GM12864 (cell line): ENCODE results near the gene SUPT5H.

Source experiments
- DNase-seq: peaks from one replicate; pipeline ENCODE4 v3.0.0-alpha.2; 2011; ENCODE audit warnings: low read depth
- H3K4me3 ChIP-seq: 2 replicates; pipeline ENCODE4 v1.5.1; 2011; ENCODE audit warnings: mild to moderate bottlenecking, low read depth, low read length, control low read depth
- TF ChIP-seq, protein P1 (sequence below): IDR thresholded peaks from 2 replicates; pipeline ENCODE4 v1.5.1; 2011; ENCODE audit warnings: low read depth, mild to moderate bottlenecking, moderate library complexity, low read length, control low read depth, inconsistent platforms; ENCODE audit errors: missing control alignments

SUPT5H gene

DNA sequence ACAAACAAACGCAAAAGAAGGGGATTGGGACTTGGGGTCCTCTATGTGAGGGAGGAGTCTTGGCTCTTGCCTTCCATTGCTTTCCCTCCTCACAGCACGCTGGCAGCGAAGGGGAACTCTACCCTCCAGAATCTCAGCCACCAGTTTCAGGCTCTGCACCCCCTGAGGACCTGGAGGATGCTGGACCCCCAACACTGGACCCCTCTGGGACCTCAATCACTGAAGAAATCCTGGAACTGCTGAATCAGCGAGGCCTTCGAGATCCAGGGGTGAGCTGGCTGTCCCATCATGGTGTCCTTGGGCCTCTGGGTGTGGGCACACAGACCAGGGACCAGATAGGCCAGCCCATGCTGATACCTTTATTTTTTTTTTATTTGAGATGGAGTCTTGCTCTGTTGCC is 23.4 kb upstream of the SUPT5H start:
- no peak for DNase-seq
- H3K4me3 ChIP-seq, result no peak overlapping the region
- TF ChIP-seq, protein P1, sequence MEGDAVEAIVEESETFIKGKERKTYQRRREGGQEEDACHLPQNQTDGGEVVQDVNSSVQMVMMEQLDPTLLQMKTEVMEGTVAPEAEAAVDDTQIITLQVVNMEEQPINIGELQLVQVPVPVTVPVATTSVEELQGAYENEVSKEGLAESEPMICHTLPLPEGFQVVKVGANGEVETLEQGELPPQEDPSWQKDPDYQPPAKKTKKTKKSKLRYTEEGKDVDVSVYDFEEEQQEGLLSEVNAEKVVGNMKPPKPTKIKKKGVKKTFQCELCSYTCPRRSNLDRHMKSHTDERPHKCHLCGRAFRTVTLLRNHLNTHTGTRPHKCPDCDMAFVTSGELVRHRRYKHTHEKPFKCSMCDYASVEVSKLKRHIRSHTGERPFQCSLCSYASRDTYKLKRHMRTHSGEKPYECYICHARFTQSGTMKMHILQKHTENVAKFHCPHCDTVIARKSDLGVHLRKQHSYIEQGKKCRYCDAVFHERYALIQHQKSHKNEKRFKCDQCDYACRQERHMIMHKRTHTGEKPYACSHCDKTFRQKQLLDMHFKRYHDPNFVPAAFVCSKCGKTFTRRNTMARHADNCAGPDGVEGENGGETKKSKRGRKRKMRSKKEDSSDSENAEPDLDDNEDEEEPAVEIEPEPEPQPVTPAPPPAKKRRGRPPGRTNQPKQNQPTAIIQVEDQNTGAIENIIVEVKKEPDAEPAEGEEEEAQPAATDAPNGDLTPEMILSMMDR, result no peak

DNA sequence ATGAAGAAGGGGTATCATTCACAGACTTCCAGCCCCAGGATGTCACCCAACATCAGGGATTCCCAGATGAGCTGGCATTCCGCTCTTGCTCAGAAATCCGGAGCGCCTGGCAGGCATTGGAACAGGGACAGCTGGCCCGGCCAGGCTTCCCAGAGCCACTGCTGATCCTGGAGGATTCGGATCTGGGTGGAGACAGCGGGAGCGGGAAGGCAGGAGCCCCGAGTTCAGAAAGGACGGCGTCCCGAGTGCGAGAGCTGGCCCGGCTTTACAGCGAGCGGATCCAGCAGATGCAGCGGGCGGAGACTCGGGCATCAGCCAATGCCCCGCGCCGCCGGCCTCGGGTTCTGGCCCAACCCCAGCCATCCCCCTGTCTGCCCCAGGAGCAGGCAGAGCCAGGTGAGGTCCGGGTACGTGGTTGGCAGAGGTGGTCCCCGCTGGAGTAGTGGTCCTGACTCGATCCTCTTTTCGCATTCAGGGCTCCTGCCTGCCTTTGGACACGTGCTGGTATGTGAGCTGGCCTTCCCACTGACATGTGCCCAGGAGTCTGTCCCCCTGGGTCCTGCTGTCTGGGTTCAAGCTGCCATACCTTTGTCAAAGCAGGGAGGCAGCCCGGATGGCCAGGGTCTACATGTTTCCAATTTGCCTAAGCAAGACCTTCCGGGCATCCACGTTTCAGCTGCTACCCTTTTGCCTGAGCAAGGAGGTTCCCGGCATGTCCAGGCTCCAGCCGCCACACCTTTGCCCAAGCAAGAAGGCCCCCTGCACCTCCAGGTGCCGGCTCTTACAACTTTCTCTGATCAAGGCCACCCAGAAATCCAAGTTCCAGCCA is 21.9 kb upstream of the SUPT5H start:
- no peak overlapping the region for H3K4me3 ChIP-seq
- TF ChIP-seq, protein P1, result no peak
- DNase-seq, result no peak

DNA sequence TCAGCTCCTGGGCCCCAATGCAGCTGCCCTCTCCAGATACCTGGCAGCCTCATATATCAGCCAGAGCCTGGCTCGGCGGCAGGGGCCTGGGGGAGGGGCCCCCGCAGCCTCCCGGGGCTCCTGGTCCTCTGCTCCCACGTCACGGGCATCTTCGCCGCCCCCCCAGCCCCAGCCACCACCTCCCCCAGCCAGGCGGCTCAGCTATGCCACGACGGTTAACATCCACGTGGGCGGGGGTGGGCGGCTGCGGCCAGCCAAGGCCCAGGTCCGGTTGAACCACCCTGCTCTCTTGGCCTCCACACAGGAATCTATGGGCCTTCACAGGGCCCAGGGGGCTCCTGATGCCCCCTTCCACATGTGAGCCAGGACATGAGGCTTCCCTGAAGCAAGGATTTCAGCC is 20.4 kb upstream of the SUPT5H start:
- TF ChIP-seq, protein P1, result no peak
- no peak for DNase-seq

DNA sequence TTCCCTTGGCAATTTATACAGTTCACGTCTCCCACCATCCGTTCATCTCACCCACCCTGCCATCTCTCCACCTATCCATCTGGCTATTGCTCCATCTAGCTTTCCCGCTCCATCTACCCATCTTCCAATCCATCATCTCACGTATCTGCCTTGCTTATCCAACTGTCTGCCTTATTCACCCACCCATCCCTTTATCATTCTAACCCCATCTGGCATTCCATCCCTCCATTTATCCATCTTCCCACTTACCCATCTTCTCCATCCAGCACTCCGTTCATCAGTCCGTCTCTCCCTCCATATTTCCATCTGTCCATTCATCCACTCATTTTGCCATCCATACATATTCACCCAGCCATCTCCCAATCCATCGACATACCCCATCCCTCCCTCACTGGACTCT is 19.6 kb upstream of the SUPT5H start:
- H3K4me3 ChIP-seq, result no peak overlapping the region
- TF ChIP-seq, protein P1, result no peak
- DNase-seq, result no peak

More for the DNA sequence above, 20.4 kb upstream of the SUPT5H start:
- H3K4me3 ChIP-seq, result no peak overlapping the region

DNA sequence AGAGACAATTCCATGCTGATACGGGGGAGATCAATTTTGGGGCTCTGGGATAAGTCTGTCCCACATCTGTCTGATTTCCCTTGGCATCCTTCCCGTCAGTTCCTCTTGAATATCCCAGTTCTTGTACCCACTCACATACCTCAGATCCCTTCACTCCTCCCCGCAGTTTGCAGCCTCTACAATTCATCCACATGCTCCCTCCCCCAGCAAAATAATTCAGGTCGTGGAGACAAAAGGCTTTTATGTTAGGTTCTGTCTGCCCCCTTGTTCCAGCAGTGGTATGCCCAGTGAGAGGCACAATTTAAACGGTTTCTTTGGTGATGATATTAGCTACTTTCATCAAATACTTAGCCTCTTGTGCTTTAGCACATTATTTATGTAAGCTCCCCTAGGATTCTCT is 19.2 kb upstream of the SUPT5H start:
- no peak for DNase-seq
- H3K4me3 ChIP-seq, result no peak overlapping the region
- TF ChIP-seq, protein P1, result no peak

DNA sequence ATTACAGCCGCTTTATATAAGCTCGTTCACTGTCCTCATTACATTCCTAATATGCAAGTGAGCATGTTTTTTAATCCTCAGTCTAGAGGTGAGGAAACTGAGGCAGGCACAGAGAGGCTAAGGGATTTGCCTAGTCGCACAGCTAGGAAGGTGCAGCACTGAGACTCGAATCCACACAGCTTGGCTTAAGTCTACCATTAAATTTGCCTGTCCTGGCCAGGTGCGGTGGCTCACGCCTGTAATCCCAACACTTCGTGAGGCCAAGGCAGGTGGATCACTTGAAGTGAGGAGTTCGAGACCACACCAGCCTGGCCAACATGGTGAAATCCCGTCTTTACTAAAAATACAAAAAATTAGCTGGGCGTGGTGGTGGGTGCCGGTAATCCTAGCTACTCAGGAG is 17.7 kb upstream of the SUPT5H start:
- H3K4me3 ChIP-seq, result no peak overlapping the region
- DNase-seq, result no peak
- TF ChIP-seq, protein P1, result no peak
